Loucy (cell line): ENCODE measurements around the gene NLRC5.

Experiments used
- CTCF ChIP-seq: fragments of 200-600 bp; sonication (generic); conservative IDR thresholded peaks from 2 replicates; pipeline ENCODE4 v1.5.1; 2014; ENCODE audit warnings: mild to moderate bottlenecking, antibody characterized with exemption, low read length
- EZH2phosphoT487 ChIP-seq: fragments of 200-600 bp; IDR thresholded peaks from 2 replicates; pipeline ENCODE4 v1.6.1; 2018; ENCODE audit warnings: antibody characterized with exemption, mild to moderate bottlenecking, moderate library complexity, borderline replicate concordance

- TF ChIP-seq CTCF (no peak), EZH2phosphoT487 (no peak)
Measured at GRCh38 chr16:57019746-57020145, 30.4 kb downstream of the NLRC5 start.
